Activated T-cell treated with anti-CD3 and anti-CD28 coated beads, Interleukin-2, amount 50 U/mL, for 72 hours (primary cell): ENCODE results near the gene AATK. TPM values are rescaled to one million over a fixed set of nuclear protein-coding genes. Genes with fewer than 3 reads are reported as not detected.
"Not testable (repeated sequence)": the region's sequence is repeated elsewhere in the genome, so short reads cannot be mapped to it uniquely, and the experiment has no call there.

Experiments
- ATAC-seq, 2 donors: fragments of 150-1000 bp; cut with Tn5 transposase; replicated peaks in 1 of 2; 2 replicates each; pipeline ENCODE4 v1.10.0; 2021; ENCODE audit warnings: moderate library complexity in 2 of 2, mild to moderate bottlenecking in 1 of 2
- DNase-seq, 2 donors: peaks; one replicate each; pipeline ENCODE4 v3.0.0; 2021 to 2022; ENCODE audit warnings: mixed read lengths in 1 of 2
- H3K27ac Mint-ChIP-seq: one replicate; pipeline ENCODE4 v1.8.0; 2022; ENCODE audit warnings: mild to moderate bottlenecking, moderate library complexity, mixed read lengths
- H3K27me3 Mint-ChIP-seq: one replicate; pipeline ENCODE4 v1.8.0; 2022; ENCODE audit warnings: low read depth, mixed read lengths
- H3K36me3 Mint-ChIP-seq, 2 donors: one replicate each; pipeline ENCODE4 v1.8.0; 2022; ENCODE audit warnings: mixed read lengths in 2 of 2, mild to moderate bottlenecking in 1 of 2; ENCODE audit not compliant: insufficient read depth in 2 of 2
- H3K4me1 Mint-ChIP-seq: one replicate; pipeline ENCODE4 v1.8.0; 2022; ENCODE audit warnings: low read depth, mixed read lengths
- H3K4me3 Mint-ChIP-seq, 2 donors: one replicate each; pipeline ENCODE4 v1.8.0; 2022; ENCODE audit warnings: mild to moderate bottlenecking in 2 of 2, mixed read lengths in 2 of 2, moderate library complexity in 2 of 2
- H3K9me3 Mint-ChIP-seq, 2 donors: one replicate each; pipeline ENCODE4 v1.8.0; 2022; ENCODE audit warnings: mixed read lengths in 2 of 2
- total RNA-seq, 2 donors: library from RNA; stranded (reverse); gene quantifications; one replicate each; pipeline ENCODE4 v1.2.3, GENCODE V29; 2022

The AATK gene
- total RNA-seq, 2 donors from 2014 or later, result 0.48 to 0.81 TPM

DNA sequence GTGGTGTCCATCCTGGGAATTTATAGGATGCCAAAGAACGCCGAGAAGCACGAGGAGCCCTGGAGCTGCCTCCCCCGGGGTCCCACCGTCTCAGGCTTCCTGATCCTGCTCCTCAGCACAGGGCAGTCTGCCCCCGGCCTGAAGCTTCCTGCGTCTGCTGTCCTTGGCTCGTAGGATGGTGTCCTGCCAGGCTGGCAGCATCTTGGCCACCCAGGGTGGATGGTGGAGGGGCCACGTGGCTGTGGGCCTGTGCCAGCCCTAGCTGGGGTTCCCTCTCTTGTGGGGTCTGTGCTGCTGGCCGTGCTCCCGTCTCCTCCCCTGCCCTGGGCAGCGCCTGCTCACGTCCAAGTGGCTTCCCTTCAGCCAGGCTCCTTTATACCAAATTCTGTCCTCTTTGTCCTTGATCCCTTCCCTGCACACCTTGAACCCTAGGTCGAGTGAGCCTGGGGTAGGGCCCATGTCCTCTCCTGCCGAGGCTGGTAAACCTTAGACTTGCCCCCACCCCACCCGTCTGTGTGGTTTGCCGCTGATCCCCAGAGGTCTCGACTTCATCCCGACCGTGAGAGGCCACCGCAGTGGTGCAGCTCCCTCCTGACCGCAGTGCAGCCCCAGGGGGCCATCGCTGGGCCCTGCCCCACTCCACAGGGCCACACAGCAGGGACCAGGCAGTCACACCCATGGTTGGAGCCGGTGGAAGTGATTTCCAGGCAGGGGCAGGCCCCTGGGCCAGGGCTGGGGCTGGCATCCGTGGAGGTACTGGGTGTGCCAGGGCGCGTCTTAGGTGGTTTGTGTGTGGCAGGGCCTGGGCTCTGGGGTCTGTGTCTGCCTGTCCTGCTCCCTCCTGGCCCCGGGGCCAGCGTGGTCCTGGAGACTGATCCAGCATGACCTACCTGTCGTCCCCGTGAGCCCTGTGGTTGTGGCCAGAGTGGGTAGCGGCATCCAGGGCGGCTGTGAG lies 84.5 kb downstream of the AATK start:
- Mint-ChIP-seq H3K27ac (no peak overlapping the region), H3K4me1 (no peaks in the 10 kb centered on the region), H3K4me3 (no peak overlapping the region), H3K36me3 (no peaks in the 10 kb centered on the region), H3K9me3 (no peaks in the 10 kb centered on the region), H3K27me3 (no peaks in the 10 kb centered on the region)
- ATAC-seq (no peak), DNase-seq (no peak)

DNA sequence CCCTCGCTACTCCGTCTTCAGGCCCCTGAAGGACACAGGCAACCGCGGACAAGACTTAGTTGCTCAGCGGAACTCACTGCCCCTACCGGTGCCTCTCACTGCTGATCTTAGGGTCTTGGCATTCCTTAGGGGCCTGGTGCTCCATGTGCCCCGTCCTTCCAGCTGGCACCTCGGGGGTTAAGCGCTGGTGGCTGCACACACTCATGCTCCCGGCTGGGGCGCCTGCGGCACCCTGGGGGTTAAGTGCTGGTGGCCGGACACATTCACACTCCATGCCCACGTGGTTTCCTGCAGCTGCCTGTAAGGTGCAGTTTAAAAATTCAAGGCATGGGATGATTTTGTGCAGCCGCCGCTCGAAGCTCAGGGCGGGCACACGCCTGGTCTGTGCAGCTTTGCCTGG lies 86.0 kb downstream of the AATK start:
- Mint-ChIP-seq H3K36me3 (no peaks in the 10 kb centered on the region), H3K27ac (no peak overlapping the region), H3K9me3 (no peaks in the 10 kb centered on the region), H3K4me1 (no peaks in the 10 kb centered on the region), H3K4me3 (no peak overlapping the region), H3K27me3 (no peaks in the 10 kb centered on the region)
- DNase-seq (no peak), ATAC-seq (no peak)

DNA sequence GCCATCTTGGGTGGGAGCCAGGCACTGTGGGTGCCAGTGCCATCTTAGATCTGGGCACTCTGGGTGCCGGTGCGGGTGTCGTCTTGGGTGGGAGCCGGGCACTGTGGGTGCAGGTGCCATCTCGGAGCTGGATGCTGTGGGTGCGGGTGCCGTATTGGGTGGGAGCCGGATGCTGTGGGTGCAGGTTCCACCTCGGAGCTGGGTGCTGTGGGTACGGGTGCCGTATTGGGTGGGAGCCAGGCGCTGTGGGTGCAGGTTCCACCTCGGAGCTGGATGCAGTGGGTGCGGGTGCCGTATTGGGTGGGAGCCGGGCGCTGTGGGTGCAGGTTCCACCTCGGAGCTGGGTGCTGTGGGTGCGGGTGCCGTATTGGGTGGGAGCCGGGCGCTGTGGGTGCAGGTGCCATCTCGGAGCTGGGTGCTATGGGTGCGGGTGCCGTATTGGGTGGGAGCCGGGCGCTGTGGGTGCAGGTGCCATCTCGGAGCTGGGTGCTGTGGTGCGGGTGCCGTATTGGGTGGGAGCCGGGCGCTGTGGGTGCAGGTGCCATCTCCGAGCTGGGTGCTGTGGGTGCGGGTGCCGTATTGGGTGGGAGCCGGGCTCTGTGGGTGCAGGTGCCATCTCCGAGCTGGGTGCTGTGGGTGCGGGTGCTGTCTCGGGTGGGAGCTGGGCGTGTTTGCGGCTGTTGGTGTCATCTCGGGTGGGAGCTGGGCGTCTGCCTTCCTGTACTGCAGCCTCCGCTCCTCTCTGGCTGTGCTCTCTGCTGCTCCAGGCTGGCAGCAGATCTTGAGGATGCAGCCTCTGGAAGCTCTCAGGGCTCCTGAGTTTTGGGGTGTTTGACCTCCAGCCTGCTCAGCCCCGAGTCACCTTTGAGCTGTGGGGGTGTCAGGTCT lies 87.8 kb downstream of the AATK start:
- ATAC-seq, H3K4me1 Mint-ChIP-seq, H3K27ac Mint-ChIP-seq: not testable (repeated sequence)

DNA sequence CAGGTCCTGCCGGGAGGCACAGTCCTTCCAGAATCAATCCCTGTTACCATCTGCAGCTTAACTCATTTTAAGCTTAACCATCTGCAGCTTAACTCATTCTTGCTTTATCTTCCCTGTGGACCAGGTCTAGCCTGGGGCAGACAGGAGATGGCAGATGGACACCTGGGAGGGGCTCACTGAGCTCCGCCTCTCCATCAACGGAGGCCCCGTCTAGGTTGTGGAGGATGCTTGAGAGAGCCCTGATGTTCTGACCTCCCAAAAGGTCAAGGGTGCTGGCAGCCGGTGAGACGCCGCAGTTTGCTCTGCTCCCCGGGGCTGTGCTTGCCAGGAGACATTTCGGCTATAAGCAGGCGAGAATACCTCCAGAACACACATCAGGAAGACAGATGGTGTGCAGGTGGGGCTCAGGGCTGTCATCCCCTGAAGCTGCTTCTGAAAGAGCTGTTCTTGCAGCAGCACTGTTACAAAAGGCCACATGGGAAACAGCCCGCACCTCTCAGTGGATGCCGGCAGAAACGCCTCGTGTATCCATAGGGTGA lies 89.8 kb downstream of the AATK start:
- DNase-seq (no peak), ATAC-seq (no peak)
- Mint-ChIP-seq H3K36me3 (no peaks in the 10 kb centered on the region), H3K4me1 (no peaks in the 10 kb centered on the region), H3K4me3 (no peak overlapping the region), H3K9me3 (no peaks in the 10 kb centered on the region), H3K27me3 (no peaks in the 10 kb centered on the region), H3K27ac (no peak overlapping the region)

More for the DNA sequence above, 87.8 kb downstream of the AATK start:
- H3K4me3 Mint-ChIP-seq, H3K36me3 Mint-ChIP-seq, H3K27me3 Mint-ChIP-seq, H3K9me3 Mint-ChIP-seq, DNase-seq: not testable (repeated sequence)

DNA sequence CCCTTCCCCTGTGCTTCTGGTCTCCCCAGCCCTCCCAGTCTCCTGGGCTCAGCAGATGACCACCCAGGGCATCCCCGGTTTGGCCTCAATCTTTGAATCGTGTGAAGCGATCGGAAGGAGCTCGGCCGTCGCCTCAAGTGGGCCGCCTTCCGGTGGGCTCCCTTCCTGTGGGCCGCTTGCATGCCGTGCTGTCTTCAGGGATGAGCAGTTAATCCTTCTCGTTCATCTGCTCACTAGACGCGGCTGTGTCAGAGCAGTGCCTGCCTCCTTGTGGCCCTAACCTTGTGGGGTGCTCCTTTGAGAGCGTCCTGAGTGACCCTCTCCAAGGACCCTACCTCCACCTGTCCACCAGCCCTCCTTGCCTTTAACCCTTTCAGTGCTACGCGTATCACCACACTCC lies 90.7 kb downstream of the AATK start:
- DNase-seq, result no peak
- H3K4me3 Mint-ChIP-seq, result no peak overlapping the region
- no peaks in the 10 kb centered on the region for H3K9me3 Mint-ChIP-seq
- no peak for ATAC-seq
- H3K27ac Mint-ChIP-seq, result no peak overlapping the region
- no peaks in the 10 kb centered on the region for H3K27me3 Mint-ChIP-seq
- H3K4me1 Mint-ChIP-seq, result no peaks in the 10 kb centered on the region
- no peaks in the 10 kb centered on the region for H3K36me3 Mint-ChIP-seq

DNA sequence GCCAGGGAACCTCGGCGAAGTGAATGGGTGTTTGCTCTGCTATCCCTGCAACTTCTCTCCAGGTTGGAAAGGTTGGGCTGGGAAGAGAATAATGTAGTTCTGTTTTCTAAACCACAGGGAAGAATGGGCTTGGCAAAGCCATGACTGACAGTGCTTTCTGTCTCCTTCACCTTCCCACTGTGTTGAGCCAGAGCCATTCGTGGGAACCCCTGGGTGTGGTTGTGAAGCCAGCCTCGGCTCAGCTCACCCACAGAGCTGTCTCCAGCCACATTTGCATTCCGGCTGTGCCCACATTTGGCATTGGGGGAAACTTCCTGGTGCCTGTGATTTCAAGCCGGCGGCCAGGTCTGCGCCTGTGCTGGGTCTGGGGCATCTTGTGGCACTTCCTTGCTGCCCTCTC lies 91.1 kb downstream of the AATK start:
- no peak for DNase-seq
- Mint-ChIP-seq H3K4me1 (no peaks in the 10 kb centered on the region), H3K36me3 (no peaks in the 10 kb centered on the region), H3K9me3 (no peaks in the 10 kb centered on the region), H3K27ac (no peak overlapping the region), H3K4me3 (no peak overlapping the region), H3K27me3 (no peaks in the 10 kb centered on the region)
- ATAC-seq, result no peak

DNA sequence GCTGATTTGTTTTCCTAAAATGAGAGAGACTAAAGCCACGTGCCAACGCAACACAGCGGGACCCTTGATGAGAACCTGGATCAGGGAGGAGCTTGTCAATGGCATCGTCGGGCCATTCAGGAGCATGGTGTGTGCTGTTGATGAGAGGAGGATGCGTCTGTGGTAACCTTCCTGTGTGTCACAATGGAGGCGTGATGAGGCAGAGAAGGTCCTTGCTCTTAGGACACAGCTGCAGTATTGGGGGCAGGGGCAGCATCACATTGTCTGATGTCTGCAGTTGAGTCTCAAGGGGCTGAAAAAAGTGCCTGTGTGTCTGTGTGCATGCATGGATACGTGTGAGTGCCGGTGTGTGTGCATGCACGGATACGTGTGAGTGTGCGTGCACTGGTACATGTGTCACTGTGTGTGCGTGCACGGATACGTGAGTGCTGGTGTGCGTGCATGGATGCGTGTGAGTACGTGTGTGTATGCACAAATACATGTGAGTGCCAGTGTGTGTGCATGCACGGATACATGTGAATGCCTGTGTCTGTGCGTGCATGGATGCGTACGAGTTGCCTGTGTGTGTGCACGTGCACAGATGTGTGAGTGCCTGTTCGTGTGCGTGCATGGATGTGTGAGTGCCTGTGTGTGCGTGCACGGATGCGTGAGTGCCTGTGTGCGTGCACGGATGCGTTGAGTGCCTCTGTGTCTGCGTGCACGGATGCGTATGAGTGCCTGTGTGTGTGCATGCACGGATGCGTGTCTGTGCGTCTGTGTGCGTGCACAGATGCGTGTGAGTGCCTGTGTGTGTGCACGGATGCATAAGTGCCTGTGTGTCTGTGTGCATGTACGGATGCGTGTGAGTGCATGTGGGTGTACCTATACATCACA lies 91.8 kb downstream of the AATK start:
- no peaks in the 10 kb centered on the region for H3K27me3 Mint-ChIP-seq
- no peaks in the 10 kb centered on the region for H3K36me3 Mint-ChIP-seq
- H3K4me3 Mint-ChIP-seq, result no peak overlapping the region
- no peaks in the 10 kb centered on the region for H3K9me3 Mint-ChIP-seq
- ATAC-seq (no peak), DNase-seq (no peak)
- H3K27ac Mint-ChIP-seq, result no peak overlapping the region
- no peaks in the 10 kb centered on the region for H3K4me1 Mint-ChIP-seq

DNA sequence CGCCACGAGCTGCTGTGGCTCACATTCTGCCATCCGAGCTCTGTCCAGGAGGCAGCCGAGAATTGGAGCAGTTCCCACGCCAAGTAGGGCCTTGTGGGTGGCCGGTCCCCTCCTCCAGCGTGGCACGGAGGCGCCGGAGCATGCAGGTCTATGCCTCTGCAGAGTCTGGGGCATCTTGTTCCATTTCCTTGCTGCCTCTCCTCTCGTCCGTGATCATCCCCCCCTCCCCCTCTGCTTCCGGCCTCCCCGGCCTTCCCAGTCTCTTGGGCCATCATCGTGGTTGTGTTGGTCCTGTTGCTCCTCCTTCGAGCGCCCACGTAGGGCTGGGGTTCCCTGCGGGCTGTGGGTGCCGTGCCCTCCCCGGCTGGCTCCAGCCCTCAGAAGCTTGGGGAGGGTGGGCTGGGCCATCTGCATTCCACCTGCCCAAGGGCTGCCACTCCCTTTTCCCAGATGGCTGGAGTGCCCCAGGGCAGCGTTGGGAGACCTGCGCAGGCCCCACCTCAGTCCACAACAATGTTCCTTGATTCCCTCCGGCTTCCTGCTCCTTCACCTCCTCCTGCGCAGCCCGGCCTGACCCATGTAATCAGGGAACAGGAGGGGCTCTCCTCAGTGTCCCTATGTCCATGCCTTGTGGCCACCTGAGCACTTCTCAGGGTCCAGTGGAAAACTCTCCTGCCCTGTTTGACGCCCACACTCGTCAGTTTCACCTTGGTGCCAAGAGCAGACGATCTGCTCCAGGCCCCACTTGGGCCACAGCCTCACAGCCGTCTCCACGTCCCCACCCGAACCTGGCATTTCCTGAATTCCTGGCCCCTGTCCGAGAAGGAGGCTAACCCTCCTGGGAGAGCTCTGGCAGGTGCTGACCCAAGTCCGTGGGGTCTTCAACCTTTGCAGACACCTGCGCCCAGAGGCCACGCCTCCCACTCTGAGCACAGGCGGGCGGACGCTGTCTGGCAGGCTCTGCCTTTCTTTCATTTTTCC lies 94.0 kb downstream of the AATK start:
- ATAC-seq (no peak), DNase-seq (no peak)
- Mint-ChIP-seq H3K4me1 (no peaks in the 10 kb centered on the region), H3K36me3 (no peaks in the 10 kb centered on the region), H3K4me3 (no peak overlapping the region), H3K9me3 (no peaks in the 10 kb centered on the region), H3K27me3 (no peaks in the 10 kb centered on the region), H3K27ac (no peak overlapping the region)

DNA sequence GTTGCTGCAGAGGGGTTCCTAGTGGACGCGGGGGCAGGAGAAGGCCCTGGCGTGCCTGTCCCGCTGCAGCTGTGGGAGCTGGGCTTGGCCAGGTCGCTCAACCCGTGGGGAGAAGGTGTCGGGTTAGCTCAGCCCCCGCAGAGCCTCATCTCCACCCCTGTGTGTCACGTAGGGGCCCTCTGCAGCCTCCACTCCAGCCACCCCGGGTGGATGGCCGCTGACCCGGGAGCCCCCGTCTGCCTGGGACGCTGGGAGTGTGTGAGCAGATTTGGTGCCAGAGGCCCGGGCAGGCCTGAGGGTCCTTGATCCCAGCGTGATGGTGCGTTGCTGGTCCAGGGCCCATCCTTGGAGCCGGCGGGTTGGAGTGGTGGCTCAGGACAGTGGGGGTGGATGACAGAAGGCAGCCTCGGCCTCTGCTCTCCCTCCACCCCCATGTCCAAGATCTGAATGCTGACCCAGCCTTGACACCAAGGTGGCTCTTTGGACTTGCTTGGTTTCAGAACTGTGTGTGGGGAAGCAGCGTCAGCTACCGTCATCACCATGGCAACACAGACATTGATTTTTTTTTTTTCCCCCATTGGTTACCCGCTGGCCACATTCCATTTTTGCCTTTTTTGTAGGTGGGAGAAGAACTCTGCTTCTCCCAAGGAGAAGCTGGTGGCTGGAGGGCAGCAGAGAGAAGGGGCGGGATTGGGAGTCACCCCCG lies 95.3 kb downstream of the AATK start:
- Mint-ChIP-seq H3K36me3 (no peaks in the 10 kb centered on the region), H3K27ac (no peak overlapping the region), H3K4me3 (no peak overlapping the region), H3K27me3 (no peaks in the 10 kb centered on the region), H3K9me3 (no peaks in the 10 kb centered on the region), H3K4me1 (no peaks in the 10 kb centered on the region)
- no peak for ATAC-seq
- DNase-seq, result no peak

DNA sequence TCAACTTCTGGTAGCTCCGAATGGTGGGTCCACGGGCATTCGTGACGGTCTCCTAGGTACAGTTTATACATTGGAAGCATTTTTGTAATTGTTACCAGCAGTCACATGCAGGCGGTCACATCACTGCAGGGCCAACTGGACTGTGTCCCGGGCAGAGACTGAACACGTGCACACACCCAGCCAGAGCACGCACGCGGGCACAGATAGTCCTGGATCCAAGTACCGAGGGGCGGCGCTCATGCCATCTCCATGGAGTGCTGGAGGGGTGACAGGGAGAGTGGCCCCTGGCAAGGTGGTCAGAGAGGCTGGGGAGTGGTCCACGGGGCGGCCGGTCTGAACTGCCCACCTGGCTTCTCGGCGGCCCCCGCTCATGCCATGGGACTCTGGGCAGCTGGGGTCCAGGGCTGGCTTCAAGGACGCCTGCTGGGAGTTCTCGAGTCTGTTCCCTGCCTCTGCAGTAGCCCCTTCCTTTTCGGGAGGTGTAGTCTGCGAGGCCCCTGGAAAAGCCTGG lies 96.8 kb downstream of the AATK start:
- ATAC-seq, result no peak
- Mint-ChIP-seq H3K9me3 (no peaks in the 10 kb centered on the region), H3K4me3 (no peak overlapping the region), H3K36me3 (no peaks in the 10 kb centered on the region), H3K27ac (no peak overlapping the region), H3K4me1 (no peaks in the 10 kb centered on the region), H3K27me3 (no peaks in the 10 kb centered on the region)
- DNase-seq, result no peak

DNA sequence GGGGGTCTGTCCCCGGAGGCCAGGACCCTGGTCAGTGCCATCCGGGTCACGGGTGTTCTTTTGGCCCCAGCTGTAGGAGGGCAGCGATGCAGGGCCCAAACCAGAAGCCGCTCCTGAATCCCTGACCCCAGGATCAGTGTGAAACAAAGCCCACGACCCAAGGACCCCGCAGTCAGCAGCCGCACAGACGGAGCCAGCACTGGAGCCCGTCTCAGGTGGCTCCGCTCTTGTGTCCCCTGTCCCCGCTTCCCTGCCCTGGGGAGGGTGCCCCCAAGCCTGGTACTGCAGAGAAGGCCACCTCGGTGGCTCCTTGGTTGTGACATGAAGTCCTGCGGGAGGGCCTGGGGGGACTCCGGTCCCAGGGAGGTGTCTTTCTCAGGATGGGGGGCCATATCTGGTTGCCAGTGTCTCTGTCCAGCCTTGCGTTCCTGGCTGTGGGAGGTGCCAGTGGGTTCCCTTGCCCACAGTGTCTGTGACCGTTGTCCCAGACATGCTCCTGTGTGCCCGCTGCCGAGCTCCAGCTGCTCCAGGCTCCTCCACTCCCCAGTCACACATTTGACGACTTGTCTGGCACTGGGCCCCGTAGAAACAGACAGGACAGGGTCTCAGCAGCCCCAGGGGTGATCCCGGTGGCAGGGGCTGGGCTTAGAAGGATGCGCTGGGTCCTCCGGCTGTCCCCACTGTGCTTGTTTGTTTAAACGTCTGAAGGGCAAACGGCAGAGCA lies 97.4 kb downstream of the AATK start:
- Mint-ChIP-seq H3K27me3 (no peaks in the 10 kb centered on the region), H3K36me3 (no peaks in the 10 kb centered on the region), H3K4me3 (no peak overlapping the region), H3K4me1 (no peaks in the 10 kb centered on the region), H3K27ac (no peak overlapping the region), H3K9me3 (no peaks in the 10 kb centered on the region)
- ATAC-seq, result no peak
- DNase-seq, result no peak
